ENCODE data around the gene EPS8L1.

DNA sequence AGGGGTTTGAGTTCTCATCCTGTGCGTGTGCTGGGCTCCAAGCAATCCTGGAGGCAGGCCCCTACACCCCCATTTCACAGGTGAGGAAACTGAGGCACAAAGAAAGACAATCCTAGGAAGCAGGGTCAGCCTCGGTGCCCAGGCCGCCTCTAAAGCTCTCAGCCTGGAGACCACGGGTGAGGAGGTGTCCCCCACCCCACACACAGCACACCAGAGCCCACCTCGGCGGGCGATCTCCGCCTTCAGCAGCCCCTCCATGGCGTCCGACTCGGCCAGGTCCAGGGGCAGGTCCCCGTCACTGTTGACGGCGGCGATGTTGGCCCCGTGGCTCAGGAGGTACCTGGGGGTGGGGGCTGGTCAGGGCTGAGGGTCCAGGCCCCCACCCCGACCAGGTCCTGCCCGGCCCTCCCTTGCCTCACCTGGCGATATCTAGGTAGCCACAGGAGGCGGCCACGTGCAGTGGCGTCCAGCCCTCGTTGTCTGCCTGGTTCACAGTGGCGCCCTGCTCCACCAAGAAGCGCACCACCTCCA, 36.6 kb downstream of the EPS8L1 start:
- TF ChIP-seq CTCF (conservative IDR thresholded peaks at IDR 0.05 in 1 of 2, IDR thresholded peaks at IDR 0.05 in 1 of 2; ENCODE audit: extremely low read depth in 1 of 2, insufficient read depth in 1 of 2, low read depth in 1 of 2, low read length in 2 of 2): no peak
- no peak for TF ChIP-seq EZH2 (IDR thresholded peaks at IDR 0.05; ENCODE audit: borderline replicate concordance, low read length)

Measured in mammary epithelial cell (primary cell).